ELR (cell line): ENCODE measurements around the gene AK8.

Source experiments
- DNase-seq: peaks from one replicate; pipeline ENCODE4 v3.0.0-alpha.2; 2015; ENCODE audit warnings: low read depth

AK8 gene

DNA sequence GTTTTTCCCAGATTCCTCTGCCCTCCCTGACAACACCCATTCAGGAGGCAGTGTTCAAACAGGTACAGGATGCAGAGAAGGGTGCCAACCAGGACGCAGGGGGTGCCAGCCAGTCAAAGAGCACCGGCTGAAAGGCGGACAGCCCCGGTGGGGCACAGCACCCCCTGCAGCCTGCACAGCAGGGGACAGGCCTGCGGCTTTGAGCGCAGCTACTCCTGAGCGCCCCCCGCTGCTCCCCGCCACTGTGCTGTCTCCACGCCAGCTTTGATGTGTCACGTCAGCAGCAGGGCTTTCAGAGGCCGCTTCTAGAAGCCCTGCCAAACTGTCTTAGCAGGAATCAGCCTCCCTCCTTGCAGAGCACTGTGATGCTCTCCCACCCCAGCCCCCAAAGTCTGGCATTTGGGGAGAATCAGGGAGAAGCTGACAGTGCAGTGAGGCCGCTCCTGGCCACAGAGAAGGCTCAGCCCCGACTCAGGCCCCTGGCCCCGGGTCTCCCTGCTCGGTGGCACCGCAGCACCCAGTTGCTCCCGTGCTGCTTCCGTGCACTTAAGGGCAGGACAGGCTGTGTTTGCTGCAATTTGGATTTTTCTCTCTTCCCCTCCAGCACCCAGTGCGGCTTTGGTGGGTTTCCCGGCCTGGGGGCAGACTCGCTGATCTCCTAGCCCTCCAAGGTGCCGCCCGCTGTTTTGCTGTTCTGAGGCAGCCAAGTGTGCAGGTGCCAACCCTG is 20.3 kb downstream of the AK8 start:
- peak; percentile 12 for DNase-seq

- DNase-seq: no peak
Measured at GRCh38 chr9:132857031-132857430, 21.1 kb downstream of the AK8 start.

- DNase-seq: no peak
Measured at GRCh38 chr9:132855904-132856303, 22.2 kb downstream of the AK8 start.

DNA sequence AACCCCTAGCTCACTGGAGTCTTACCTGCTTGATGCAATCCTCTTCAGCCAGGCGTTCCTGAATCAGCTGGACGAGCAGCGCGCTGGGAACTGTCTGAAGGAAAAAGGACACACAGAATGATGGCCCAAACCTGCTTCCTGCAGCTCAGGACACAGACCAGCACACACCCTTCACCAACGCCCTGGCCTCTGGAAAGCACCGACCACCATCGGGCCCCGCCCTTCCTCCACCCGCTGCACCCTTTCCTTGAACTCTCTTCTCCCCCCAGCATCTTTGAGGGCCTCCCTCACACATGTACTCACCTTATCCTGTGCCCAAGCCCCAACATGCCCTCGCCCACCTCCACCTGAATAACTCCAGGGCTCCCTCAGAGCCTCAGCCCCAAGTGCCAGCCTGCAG is 23.3 kb downstream of the AK8 start:
- DNase-seq: no peak

DNA sequence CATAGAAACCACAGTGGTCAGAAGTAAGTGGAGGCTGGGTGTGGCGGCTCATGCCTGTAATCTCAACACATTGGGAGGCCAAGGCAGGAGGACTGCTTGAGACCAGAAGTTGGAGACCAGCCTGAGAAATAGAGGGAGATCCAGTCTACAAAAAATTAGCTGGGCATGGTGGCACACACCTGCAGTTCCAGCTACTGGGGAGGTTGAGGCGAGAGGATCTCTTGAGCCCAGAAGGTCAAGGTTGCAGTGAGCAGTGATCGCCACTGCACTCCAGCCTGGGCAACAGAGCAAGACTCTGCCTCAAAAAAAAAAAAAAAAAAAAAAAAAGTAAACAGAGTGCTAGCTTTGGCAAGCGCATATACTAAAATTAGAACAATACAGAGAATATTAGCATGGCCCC is 24.6 kb downstream of the AK8 start:
- no peak for DNase-seq

DNA sequence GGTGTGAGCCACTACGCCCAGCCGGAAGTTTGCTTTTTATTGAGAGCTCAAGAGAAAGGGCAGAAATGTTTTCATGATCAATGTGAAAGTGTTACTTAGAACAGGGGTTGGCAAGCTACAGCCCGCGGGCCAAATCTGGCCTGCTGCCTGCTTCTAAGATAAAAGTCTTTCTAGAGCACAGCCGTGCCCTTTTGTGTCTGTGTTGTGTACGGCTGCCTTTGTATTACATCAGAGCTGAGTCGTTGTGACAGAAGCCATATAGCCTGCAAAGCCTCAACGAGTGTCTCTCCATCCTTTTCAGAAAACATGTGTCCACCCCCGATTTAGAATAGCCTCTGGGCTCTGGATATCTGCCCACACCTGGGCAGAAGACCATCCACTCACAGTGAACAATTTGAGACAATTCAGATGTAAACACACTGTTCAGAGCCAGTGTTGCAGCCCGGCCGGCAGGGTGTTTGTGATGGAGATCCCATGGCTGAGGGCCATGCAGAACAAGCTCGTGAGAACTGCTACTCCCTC is 28.8 kb downstream of the AK8 start:
- no peak for DNase-seq

DNA sequence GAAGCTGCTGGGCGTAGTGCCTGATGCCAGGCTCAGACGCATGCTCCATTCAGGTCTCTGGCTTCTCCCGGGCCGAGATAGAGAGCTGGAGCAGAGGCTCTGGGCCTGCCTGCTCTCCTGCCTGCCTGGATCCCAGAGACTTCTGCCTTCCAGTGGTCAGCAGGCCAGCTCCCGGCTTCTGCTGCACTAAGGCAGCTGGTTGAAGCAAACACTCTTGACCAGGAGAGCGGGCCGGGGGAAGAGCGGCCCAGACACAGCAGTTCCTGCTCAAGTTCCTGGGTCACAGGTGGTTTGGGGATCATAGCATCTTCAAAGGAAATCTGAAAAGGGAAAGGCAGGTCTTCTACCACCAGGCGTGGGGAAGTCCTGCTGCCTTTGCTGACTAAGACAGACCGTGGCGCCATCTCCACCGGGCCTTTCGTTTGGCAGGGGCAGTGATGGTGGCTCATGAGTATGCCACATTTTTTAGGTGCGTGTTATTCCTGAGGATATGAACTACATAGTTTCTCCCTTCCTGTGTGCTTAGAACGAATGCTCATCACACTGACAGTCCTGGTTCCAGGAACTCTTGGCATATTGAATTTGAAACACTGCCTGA is 31.1 kb downstream of the AK8 start:
- DNase-seq: no peak

- no peak for DNase-seq
Measured at GRCh38 chr9:132846109-132846917, 31.8 kb downstream of the AK8 start.

DNA sequence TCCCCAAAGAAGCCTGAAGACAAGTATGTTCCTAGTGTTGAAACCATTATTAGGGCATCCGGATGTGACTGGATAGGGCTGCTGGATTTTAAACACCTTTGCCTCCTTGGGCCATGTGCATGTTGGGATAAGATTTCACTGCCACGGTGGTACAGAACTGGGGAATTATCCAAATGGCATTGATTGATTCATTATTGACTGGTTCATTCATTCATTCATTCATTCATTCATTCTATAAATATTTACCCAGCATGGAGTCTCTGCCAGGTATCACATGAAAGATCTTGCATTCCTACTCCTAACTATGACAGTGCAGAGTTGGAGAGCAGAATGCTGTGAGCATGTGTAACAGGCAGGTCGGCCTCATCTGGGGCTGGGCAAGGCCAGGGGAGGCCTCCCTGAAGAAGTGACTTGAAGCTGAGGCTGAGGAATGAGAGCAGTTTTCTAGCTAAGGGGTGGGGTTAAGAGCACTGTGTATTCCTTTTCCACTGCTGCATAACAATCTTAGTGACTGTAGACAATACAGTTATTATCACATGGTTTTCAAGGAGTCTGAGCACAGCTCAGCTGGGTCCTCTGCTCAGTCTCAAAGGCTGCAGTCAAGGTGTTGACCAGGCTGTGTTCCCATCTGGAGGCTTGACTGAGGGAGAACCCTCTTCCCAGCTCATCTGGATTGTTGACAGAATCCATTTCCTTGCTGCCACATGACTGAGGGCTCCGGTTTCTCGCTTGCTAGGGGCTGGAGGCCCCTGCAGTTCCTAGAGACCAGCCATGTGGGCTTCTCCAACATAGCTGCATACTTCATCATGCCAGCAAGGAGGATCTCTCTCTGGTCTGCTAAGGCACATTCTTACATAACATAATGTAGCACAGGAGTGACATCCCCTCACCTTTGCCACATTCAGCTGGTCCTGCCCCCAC is 35.7 kb downstream of the AK8 start:
- no peak for DNase-seq

DNA sequence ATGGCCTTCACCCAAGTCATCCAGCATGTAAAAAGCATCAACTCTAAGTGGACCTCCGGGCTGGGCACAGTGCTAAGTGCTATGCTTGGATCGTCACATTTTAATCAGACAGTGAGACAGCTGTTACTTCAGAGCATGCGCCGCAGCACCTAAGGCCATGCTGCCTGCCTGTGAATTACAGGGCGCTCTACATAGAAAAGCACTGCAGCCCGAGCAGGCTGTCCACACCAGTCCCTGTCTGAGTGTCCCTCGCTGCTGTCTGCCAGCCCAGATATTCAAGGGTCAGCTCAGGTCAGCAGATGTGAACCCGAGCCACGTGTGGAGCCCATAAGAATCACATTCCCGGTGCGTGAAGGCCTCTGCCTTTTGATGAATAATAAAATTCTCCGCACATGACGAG is 37.1 kb downstream of the AK8 start:
- DNase-seq: no peak

- no peak for DNase-seq
Measured at GRCh38 chr9:132838291-132838690, 39.8 kb downstream of the AK8 start.

DNA sequence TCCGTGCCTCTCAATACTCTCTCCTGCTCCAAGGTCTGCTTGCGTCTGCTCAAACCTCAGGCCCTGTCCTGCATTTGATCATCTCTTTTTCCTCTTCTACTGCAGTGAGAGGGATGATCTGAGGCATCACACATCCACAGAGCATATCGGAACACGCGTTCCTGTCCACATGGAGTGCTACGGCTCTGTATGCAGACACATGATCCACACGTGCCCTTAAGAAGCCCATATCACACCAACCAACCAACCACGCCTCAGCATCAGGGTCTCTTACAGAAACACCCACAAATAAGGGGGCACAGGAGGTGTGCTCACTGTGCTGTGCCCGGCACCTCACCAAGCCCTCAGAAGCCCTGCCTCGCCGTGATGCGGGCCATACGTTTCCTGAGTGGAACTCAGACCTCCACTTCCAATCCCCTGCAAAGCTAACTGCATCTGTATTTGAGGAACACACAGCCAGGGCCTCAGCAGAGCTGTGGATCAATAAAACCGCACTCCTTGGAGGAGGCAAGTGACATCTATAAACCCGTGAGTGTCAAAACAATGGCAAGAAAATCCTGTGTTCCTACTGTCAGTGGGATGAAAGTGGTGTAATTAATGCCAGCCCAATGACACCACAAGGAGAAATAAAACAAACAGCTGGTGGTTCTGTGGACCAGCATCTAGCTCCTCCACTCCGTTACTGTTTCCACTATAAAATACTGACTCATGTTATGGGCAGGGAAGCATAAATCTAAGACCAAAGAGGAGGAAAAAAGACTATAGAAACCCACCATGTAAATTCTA is 40.4 kb downstream of the AK8 start:
- no peak for DNase-seq

- no peak for DNase-seq
Measured at GRCh38 chr9:132834343-132834742, 43.7 kb downstream of the AK8 start.

GRCh38 chr9:132833550-132834121 is 44.4 kb downstream of the AK8 start:
- DNase-seq: no peak

GRCh38 chr9:132832171-132832881 is 45.8 kb downstream of the AK8 start:
- DNase-seq: no peak

DNA sequence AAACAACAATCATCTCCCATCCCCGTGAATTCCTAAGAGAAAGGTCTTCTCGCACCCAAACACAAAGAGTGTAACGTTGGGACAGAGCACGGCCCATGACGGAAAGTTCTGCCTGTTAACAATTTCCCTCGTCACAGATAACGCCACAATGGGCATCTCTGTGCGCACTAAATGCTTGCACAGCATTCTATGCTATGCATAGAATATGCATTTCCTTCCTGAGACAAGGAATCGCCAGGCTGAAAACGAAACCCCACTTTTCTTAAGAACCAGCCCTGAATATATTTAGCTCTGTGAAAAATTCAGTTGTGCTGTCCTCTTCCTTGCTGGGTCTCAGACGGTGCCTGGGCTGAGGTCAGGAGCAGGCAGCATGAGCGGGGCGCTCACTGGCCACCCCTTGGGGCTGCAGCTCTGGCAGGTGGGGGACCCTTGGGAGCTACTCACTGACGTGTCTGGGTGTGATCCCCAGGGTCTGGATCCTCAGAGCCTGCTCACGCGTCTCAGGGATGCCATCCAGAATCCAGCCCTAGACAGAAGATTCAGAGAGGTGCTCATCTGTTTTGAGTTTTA is 49.8 kb downstream of the AK8 start:
- no peak for DNase-seq

- no peak for DNase-seq
Measured at GRCh38 chr9:132827366-132827765, 50.7 kb downstream of the AK8 start.

GRCh38 chr9:132826621-132827365 is 51.3 kb downstream of the AK8 start:
- DNase-seq: no peak

- DNase-seq: no peak
Measured at GRCh38 chr9:132826131-132826530, 52.0 kb downstream of the AK8 start.
